COLO668 (cell line): ENCODE results near the gene TEDC1.

Experiments
- DNase-seq: peaks from one replicate; lab custom pipeline; 2025; ENCODE audit not compliant: unreplicated experiment; lab: John Stamatoyannopoulos, UW

TEDC1 gene

GRCh38 chr14:105517096-105517495 is 26.1 kb downstream of the TEDC1 start:
- no peak for DNase-seq

- no peak for DNase-seq
Measured at GRCh38 chr14:105519946-105520698, 29.1 kb downstream of the TEDC1 start.

- DNase-seq: no peak
Measured at GRCh38 chr14:105525326-105525725, 34.3 kb downstream of the TEDC1 start.

- DNase-seq: peak; percentile 58
Measured at GRCh38 chr14:105525861-105526775, 35.1 kb downstream of the TEDC1 start, which contains the start of gene TMEM121. TSS of gene TMEM121 (plus strand) at chr14:105526583. CDS start at chr14:105528835, 2,252 bp downstream.

GRCh38 chr14:105526776-105527380 is 35.8 kb downstream of the TEDC1 start:
- DNase-seq: peak; percentile 33

- no peak for DNase-seq
Measured at GRCh38 chr14:105527381-105527825, 36.4 kb downstream of the TEDC1 start.

GRCh38 chr14:105527826-105528585 is 37.0 kb downstream of the TEDC1 start:
- DNase-seq: peak; percentile 90

GRCh38 chr14:105528586-105529318 is 37.7 kb downstream of the TEDC1 start:
- DNase-seq: peak; percentile 46

- DNase-seq: no peak
Measured at GRCh38 chr14:105529319-105529568, 38.2 kb downstream of the TEDC1 start.

GRCh38 chr14:105529569-105530284 is 38.7 kb downstream of the TEDC1 start:
- DNase-seq: peak; percentile 79

GRCh38 chr14:105530285-105531087 is 39.4 kb downstream of the TEDC1 start:
- DNase-seq: no peak

GRCh38 chr14:105531088-105531893 is 40.2 kb downstream of the TEDC1 start:
- no peak for DNase-seq

- DNase-seq: no peak
Measured at GRCh38 chr14:105531894-105532623, 41.0 kb downstream of the TEDC1 start.

- no peak for DNase-seq
Measured at GRCh38 chr14:105532735-105533141, 41.7 kb downstream of the TEDC1 start.

- no peak for DNase-seq
Measured at GRCh38 chr14:105533391-105533790, 42.3 kb downstream of the TEDC1 start.

GRCh38 chr14:105533811-105534498 is 42.9 kb downstream of the TEDC1 start:
- no peak for DNase-seq

GRCh38 chr14:105534586-105534985 is 43.5 kb downstream of the TEDC1 start:
- no peak for DNase-seq
